Measurements from ENCODE around the gene NAALADL2.
"Not testable (repeated sequence)": the region's sequence is repeated elsewhere in the genome, so short reads cannot be mapped to it uniquely, and the experiment has no call there.

DNA sequence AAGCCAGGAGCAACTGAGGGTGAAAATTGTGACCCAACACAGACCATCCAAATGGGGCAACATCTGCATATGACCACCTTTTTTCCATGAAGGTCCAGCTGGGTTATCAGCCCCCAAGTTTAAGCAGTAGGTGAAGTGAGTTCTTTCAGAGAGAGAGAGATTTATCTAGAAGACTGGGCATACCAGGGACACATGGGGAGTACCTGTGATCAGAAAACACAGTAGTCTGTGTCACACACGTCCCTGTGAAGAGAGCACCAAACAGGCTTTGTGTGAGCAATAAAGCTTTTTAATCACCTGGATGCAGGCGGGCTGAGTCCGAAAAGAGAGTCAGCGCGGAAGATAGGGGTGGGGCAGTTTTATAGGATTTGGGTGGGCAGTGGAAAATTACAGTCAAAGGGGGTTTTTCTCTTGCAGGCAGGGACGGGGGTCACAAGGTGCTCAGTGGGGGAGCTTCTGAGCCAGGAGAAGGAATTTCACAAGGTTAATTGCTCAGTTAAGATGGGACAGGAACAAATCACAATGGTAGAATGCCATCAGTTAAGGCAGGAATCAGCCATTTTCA, 966.0 kb downstream of the NAALADL2 start:
- not testable (repeated sequence) for TF ChIP-seq POLR2A (IDR thresholded peaks at IDR 0.05)
- TF ChIP-seq, protein P1, sequence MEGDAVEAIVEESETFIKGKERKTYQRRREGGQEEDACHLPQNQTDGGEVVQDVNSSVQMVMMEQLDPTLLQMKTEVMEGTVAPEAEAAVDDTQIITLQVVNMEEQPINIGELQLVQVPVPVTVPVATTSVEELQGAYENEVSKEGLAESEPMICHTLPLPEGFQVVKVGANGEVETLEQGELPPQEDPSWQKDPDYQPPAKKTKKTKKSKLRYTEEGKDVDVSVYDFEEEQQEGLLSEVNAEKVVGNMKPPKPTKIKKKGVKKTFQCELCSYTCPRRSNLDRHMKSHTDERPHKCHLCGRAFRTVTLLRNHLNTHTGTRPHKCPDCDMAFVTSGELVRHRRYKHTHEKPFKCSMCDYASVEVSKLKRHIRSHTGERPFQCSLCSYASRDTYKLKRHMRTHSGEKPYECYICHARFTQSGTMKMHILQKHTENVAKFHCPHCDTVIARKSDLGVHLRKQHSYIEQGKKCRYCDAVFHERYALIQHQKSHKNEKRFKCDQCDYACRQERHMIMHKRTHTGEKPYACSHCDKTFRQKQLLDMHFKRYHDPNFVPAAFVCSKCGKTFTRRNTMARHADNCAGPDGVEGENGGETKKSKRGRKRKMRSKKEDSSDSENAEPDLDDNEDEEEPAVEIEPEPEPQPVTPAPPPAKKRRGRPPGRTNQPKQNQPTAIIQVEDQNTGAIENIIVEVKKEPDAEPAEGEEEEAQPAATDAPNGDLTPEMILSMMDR (IDR thresholded peaks at IDR 0.05), result not testable (repeated sequence)

Measured in uterus (tissue), 2 donors.